Effector memory CD4-positive, alpha-beta T cell (primary cell): ENCODE data around the gene TTC23.

Source experiments
- DNase-seq, 3 donors: peaks; one replicate each; pipeline ENCODE4 v3.0.0-alpha.2; 2020
- H3K27ac ChIP-seq: 2 replicates; pipeline ENCODE4 v1.7.0; 2013; ENCODE audit warnings: mild to moderate bottlenecking, low read length, moderate library complexity; ENCODE audit not compliant: insufficient read depth, poor library complexity, severe bottlenecking
- H3K27me3 ChIP-seq: replicated peaks from 2 replicates; pipeline ENCODE4 v1.7.0; 2013; ENCODE audit warnings: mild to moderate bottlenecking, low read length; ENCODE audit not compliant: insufficient read depth, control insufficient read depth, poor library complexity, severe bottlenecking
- H3K36me3 ChIP-seq: 2 replicates; pipeline ENCODE4 v1.7.0; 2013; ENCODE audit warnings: mild to moderate bottlenecking, low read length, moderate library complexity; ENCODE audit not compliant: control insufficient read depth, insufficient read depth
- H3K4me1 ChIP-seq: 2 replicates; pipeline ENCODE4 v1.7.0; 2013; ENCODE audit warnings: low read length, mild to moderate bottlenecking; ENCODE audit not compliant: control insufficient read depth, insufficient read depth, poor library complexity, severe bottlenecking
- H3K4me3 ChIP-seq: 2 replicates; pipeline ENCODE4 v1.7.0; 2013; ENCODE audit warnings: low read length, low read depth, mild to moderate bottlenecking; ENCODE audit not compliant: insufficient read depth, poor library complexity, severe bottlenecking
- H3K9me3 ChIP-seq: 2 replicates; pipeline ENCODE4 v1.7.0; 2013; ENCODE audit warnings: mild to moderate bottlenecking, low read length, moderate library complexity; ENCODE audit not compliant: control insufficient read depth

TTC23 gene

DNA sequence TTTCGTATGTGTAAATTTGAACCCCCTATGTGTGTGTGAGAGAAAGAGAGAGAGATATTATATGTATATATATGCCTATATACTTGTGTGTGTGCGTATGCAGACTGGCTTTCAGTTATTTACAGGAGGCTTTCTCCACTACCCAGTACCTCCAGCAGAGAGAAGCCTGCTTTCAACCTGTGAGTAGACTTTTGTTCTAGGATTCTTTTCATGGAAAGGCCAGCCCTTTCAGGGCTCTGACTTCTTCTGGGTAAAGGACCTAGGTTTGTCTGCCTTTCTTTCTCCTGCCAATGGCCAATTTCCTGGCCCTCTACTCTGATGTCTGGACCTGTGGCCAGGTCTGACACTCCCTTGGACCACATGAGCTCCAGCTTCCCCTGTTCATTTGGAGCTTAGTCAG is 25.7 kb upstream of the TTC23 start:
- Histone ChIP-seq H3K27ac (no peak overlapping the region), H3K4me3 (no peak overlapping the region), H3K36me3 (no peaks in the 10 kb centered on the region), H3K4me1 (no peaks in the 10 kb centered on the region), H3K27me3 (no peaks in the 10 kb centered on the region), H3K9me3 (no peaks in the 10 kb centered on the region)
- DNase-seq = no peak

- H3K27me3 ChIP-seq = no peaks in the 10 kb centered on the region
- no peak for DNase-seq
Observed at GRCh38 chr15:99273801-99274200, 24.4 kb upstream of the TTC23 start.

DNA sequence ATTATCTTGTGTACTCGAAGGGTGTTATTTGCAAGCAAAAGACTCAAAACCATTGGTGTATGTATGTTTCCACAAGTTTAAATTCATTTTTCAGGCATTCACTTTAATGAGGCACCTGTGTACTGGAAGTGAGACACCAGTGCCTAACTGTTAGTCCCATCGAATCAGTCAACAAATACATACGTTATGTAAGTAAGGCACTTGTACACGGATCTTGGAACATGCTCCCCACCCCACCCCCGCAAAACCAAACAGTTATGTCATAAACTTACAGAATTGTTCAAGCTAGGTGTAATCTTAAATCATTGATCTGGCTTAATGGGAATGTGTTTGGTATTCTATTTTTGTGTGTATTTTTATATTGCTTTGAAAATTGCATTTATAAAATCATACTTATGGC is 19.1 kb upstream of the TTC23 start:
- Histone ChIP-seq H3K4me3 (no peak overlapping the region), H3K27me3 (no peaks in the 10 kb centered on the region), H3K27ac (no peak overlapping the region), H3K36me3 (no peaks in the 10 kb centered on the region), H3K4me1 (no peaks in the 10 kb centered on the region), H3K9me3 (no peaks in the 10 kb centered on the region)
- no peak for DNase-seq

More at GRCh38 chr15:99273801-99274200, 24.4 kb upstream of the TTC23 start:
- Histone ChIP-seq H3K9me3 (no peaks in the 10 kb centered on the region), H3K27ac (no peak overlapping the region), H3K36me3 (no peaks in the 10 kb centered on the region), H3K4me1 (no peaks in the 10 kb centered on the region), H3K4me3 (no peak overlapping the region)

GRCh38 chr15:99267957-99268356 is 18.6 kb upstream of the TTC23 start:
- H3K36me3 ChIP-seq = no peaks in the 10 kb centered on the region
- DNase-seq = no peak

GRCh38 chr15:99265541-99266070 is 16.2 kb upstream of the TTC23 start:
- H3K27ac ChIP-seq = no peak overlapping the region
- no peak overlapping the region for H3K4me3 ChIP-seq
- H3K36me3 ChIP-seq = no peaks in the 10 kb centered on the region
- H3K27me3 ChIP-seq = no peaks in the 10 kb centered on the region
- no peak for DNase-seq
- H3K9me3 ChIP-seq = no peaks in the 10 kb centered on the region
- no peaks in the 10 kb centered on the region for H3K4me1 ChIP-seq

More at GRCh38 chr15:99267957-99268356, 18.6 kb upstream of the TTC23 start:
- Histone ChIP-seq H3K4me1 (no peaks in the 10 kb centered on the region), H3K4me3 (no peak overlapping the region), H3K27ac (no peak overlapping the region), H3K27me3 (no peaks in the 10 kb centered on the region), H3K9me3 (no peaks in the 10 kb centered on the region)

- Histone ChIP-seq H3K9me3 (no peaks in the 10 kb centered on the region), H3K27ac (no peak overlapping the region), H3K36me3 (no peaks in the 10 kb centered on the region), H3K27me3 (no peaks in the 10 kb centered on the region), H3K4me1 (no peaks in the 10 kb centered on the region), H3K4me3 (no peak overlapping the region)
- no peak for DNase-seq
Observed at GRCh38 chr15:99264125-99264524, 14.7 kb upstream of the TTC23 start.

- no peak overlapping the region for H3K27ac ChIP-seq
- no peak for DNase-seq
- H3K27me3 ChIP-seq = no peaks in the 10 kb centered on the region
- H3K9me3 ChIP-seq = no peaks in the 10 kb centered on the region
- peaks cover 3% of the 10 kb centered on the region for H3K4me1 ChIP-seq
- H3K4me3 ChIP-seq = no peak overlapping the region
- peaks cover 6% of the 10 kb centered on the region for H3K36me3 ChIP-seq
Observed at GRCh38 chr15:99257107-99257750, 7.8 kb upstream of the TTC23 start.

DNA sequence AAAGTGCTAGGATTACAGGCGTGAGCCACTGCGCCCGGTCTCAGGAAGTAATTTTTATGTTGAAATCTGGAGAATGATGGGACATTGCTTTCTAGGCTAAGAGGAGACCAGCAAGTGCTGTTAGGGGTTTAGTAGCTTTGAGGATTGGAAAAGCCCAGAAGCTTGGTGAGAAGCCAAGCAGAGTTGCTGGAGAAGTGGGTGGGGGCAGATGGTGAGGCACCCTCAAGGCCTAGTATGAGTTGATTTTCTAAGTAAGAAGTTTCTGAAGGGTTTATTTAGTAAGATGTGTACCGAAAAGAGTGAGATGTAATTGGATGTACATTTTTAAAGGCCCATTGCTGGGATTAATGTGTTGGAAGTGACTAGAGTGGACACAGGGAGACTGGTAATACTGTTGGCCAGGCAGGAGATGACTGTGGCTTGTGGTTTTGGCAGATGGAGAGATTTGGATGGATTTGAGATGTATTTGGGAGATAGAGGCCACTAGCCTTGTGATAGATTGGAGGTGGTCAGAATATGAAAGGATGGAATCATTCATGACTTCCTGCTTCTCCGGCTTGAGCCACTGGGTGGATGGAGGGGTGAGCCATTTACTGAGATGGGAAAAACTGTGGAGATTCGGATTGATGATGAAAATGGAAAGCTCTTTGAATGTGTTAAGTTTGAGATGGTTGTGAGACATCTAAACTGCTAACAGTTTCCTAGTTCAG is 4.2 kb upstream of the TTC23 start:
- no peak overlapping the region for H3K4me3 ChIP-seq
- H3K4me1 ChIP-seq = peaks cover 5% of the 10 kb centered on the region
- no peak for DNase-seq
- H3K27ac ChIP-seq = no peak overlapping the region
- no peaks in the 10 kb centered on the region for H3K27me3 ChIP-seq
- H3K9me3 ChIP-seq = no peaks in the 10 kb centered on the region
- H3K36me3 ChIP-seq = peaks cover 6% of the 10 kb centered on the region

- Histone ChIP-seq H3K4me1 (peaks cover 5% of the 10 kb centered on the region), H3K36me3 (peaks cover 6% of the 10 kb centered on the region), H3K27me3 (no peaks in the 10 kb centered on the region), H3K27ac (no peak overlapping the region), H3K4me3 (peak overlapping the region; percentile 87), H3K9me3 (no peaks in the 10 kb centered on the region)
- no peak for DNase-seq
Observed at GRCh38 chr15:99252326-99252725, 2.9 kb upstream of the TTC23 start.
